Activated naive CD4-positive, alpha-beta T cell treated with anti-CD3 and anti-CD28 coated beads, Interleukin-2, amount 10 ng/mL, durations not matched to agents 7 days and 5 days (primary cell): ENCODE results near the gene DHCR24.
"Not testable (repeated sequence)": the region's sequence is repeated elsewhere in the genome, so short reads cannot be mapped to it uniquely, and the experiment has no call there.

Experiments used
- CTCF ChIA-PET: fragments of 350-600 bp; sonication (Branson Sonifier 250); formaldehyde crosslinking; loops from one replicate; lab custom pipeline; 2021; ENCODE audit warnings: antibody characterized with exemption; lab: Charles Lee
- DNase-seq: peaks from one replicate; pipeline ENCODE4 v3.0.0-alpha.2; 2020
- H3K27ac Mint-ChIP-seq: one replicate; pipeline ENCODE4 v1.8.0; 2021; ENCODE audit warnings: mild to moderate bottlenecking, moderate library complexity, mixed read lengths
- H3K27me3 Mint-ChIP-seq: one replicate; pipeline ENCODE4 v1.8.0; 2021; ENCODE audit warnings: mild to moderate bottlenecking, mixed read lengths
- H3K36me3 Mint-ChIP-seq: one replicate; pipeline ENCODE4 v1.8.0; 2021; ENCODE audit warnings: mixed read lengths
- H3K4me1 Mint-ChIP-seq: one replicate; pipeline ENCODE4 v1.8.0; 2021; ENCODE audit warnings: mixed read lengths
- H3K4me3 Mint-ChIP-seq: one replicate; pipeline ENCODE4 v1.8.0; 2021; ENCODE audit warnings: mild to moderate bottlenecking, moderate library complexity, mixed read lengths
- H3K9me3 Mint-ChIP-seq: one replicate; pipeline ENCODE4 v1.8.0; 2021; ENCODE audit warnings: mixed read lengths

The DHCR24 gene

DNA sequence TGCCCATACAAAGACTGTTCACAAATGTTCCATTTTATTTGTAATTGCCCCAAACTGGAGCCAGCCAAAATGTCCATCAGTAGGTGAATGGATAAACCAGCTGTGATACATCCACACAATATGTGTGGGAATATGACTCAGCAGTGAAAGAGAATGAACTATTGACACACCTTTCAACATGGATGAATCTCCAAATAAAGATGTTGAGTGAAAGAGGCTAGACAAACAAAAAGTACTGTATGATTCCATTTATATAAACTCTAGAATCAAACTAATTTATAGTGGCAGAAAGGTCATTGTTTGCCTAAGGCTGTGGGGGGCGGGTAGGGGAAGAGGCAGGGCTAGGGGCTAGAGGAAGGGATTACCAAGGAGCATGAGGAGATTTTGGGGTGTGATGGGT lies 4.5 kb downstream of the DHCR24 start:
- H3K4me3 Mint-ChIP-seq: no peak overlapping the region
- DNase-seq: no peak
- CTCF ChIA-PET: no interaction called here
- H3K9me3 Mint-ChIP-seq: no peaks in the 10 kb centered on the region
- H3K36me3 Mint-ChIP-seq: peaks cover 63% of the 10 kb centered on the region
- peaks cover 6% of the 10 kb centered on the region for H3K27me3 Mint-ChIP-seq
- peaks cover 56% of the 10 kb centered on the region for H3K4me1 Mint-ChIP-seq
- no peak overlapping the region for H3K27ac Mint-ChIP-seq

DNA sequence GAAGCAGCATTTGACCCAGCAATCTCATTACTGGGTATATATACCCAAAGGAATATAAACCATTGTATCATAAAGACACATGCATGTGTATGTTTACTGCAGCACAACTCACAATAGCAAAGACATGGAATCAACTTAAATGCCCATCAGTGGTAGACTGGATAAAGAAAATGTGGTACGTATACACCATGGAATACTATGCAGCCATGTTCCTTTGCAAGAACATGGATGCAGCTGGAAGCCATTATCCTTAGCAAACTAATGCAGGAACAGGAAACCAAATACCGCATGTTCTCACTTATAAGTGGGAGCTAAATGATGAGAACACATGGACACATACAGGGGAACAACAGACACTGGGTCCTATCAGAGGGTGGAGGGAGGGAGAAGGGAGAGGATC lies 5.4 kb downstream of the DHCR24 start:
- H3K27me3 Mint-ChIP-seq, H3K27ac Mint-ChIP-seq, DNase-seq, CTCF ChIA-PET, H3K4me3 Mint-ChIP-seq, H3K9me3 Mint-ChIP-seq: not testable (repeated sequence)
- peaks cover 68% of the 10 kb centered on the region for H3K36me3 Mint-ChIP-seq
- peaks cover 51% of the 10 kb centered on the region for H3K4me1 Mint-ChIP-seq

DNA sequence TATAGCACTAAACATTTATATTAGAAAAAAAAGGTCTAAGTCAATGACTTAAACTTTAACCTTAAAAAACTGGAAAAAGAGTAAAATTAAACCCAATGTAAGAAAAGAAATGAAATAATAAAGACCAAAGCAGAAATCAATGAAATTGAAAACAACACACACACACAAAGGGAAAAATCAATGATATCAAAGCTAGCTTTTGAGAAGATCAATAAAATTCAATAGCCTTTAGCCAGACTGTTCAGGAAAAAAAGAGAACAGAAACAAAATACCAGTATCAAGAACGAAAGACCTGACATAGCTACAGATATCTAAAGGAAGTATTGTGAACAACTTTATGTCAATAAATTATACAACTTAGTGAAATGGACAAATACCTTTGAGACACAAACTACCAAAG lies 7.1 kb downstream of the DHCR24 start:
- H3K9me3 Mint-ChIP-seq: no peaks in the 10 kb centered on the region
- no peak for DNase-seq
- H3K4me3 Mint-ChIP-seq: no peak overlapping the region
- H3K27ac Mint-ChIP-seq: no peak overlapping the region
- CTCF ChIA-PET: no interaction called here
- H3K27me3 Mint-ChIP-seq: no peaks in the 10 kb centered on the region
- H3K36me3 Mint-ChIP-seq: peaks cover 70% of the 10 kb centered on the region
- H3K4me1 Mint-ChIP-seq: peaks cover 35% of the 10 kb centered on the region

DNA sequence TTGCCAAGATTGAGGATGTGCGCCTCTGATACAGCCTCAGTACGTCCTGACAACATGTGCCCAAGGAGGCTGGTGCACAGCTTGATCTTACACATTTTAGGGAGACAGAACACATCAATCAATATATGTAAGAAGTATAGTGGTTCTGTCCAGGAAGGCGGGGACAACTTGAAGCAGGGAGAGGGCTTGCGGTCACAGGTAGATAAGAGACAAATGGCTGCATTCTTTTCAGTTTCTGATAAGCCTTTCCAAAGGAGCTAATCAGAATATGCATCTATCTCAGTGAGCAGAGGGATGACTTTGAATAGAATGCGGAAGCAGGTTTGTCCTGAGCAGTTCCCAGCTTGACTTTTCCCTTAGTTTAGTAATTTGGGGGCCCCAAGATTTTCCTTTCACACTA lies 10.2 kb downstream of the DHCR24 start:
- Mint-ChIP-seq H3K9me3 (no peaks in the 10 kb centered on the region), H3K36me3 (peaks cover 55% of the 10 kb centered on the region), H3K27me3 (no peaks in the 10 kb centered on the region), H3K4me3 (no peak overlapping the region), H3K4me1 (peaks cover 14% of the 10 kb centered on the region), H3K27ac (no peak overlapping the region)
- CTCF ChIA-PET: no interaction called here
- no peak for DNase-seq

DNA sequence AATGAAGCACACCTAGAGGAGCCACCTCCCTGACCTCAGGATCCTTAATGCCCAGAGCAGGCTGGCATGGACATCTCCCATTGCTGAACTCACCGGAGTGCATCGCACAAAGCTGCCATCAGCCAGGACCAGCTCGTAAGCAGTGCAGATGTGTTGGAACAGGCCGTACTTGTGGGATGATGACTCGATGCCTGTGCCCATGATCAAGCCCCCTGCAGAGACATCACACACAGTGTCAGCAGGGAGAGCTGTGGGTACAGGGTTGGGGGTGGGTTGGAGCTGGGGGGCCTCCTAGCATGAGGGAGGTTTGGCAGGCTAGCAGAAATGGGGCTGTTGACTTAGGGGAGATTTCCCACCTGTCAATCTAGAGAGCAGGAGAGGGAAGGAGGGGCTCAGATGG lies 12.0 kb downstream of the DHCR24 start:
- Mint-ChIP-seq H3K4me1 (peaks cover 7% of the 10 kb centered on the region), H3K36me3 (peaks cover 57% of the 10 kb centered on the region), H3K4me3 (no peak overlapping the region), H3K27ac (no peak overlapping the region), H3K27me3 (no peaks in the 10 kb centered on the region), H3K9me3 (no peaks in the 10 kb centered on the region)
- no peak for DNase-seq
- CTCF ChIA-PET: interaction anchor here (0.7 to 1.1 kb wide), 2 partner anchors 70 to 74 kb away, joined by 3 read pairs; partner anchors contain the start of gene TTC22

GRCh38 chr1:54874079-54874830 lies 12.7 kb downstream of the DHCR24 start:
- Mint-ChIP-seq H3K4me1 (peaks cover 5% of the 10 kb centered on the region), H3K27ac (no peak overlapping the region), H3K4me3 (no peak overlapping the region), H3K27me3 (no peaks in the 10 kb centered on the region), H3K9me3 (no peaks in the 10 kb centered on the region), H3K36me3 (peaks cover 51% of the 10 kb centered on the region)
- CTCF ChIA-PET: interaction anchor here (0.9 kb wide), 1 partner anchor 71 kb away, joined by 3 read pairs; no protein-coding TSS in a partner anchor
- no peak for DNase-seq

DNA sequence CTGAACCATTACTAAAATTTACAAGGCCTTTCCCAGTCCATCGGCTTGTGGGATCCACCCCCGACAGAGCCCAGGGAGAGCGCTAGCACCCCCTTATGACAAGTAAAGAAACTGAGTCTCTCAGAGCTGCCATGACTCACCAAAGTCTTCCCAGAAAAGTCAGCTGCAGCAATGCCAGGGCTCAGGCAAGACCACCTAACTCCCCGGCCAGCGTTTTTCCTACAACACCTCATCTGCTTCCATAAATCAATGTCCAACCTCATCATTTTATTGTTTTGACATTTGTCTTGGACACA lies 15.0 kb downstream of the DHCR24 start:
- CTCF ChIA-PET: no interaction called here
- peaks cover 54% of the 10 kb centered on the region for H3K36me3 Mint-ChIP-seq

DNA sequence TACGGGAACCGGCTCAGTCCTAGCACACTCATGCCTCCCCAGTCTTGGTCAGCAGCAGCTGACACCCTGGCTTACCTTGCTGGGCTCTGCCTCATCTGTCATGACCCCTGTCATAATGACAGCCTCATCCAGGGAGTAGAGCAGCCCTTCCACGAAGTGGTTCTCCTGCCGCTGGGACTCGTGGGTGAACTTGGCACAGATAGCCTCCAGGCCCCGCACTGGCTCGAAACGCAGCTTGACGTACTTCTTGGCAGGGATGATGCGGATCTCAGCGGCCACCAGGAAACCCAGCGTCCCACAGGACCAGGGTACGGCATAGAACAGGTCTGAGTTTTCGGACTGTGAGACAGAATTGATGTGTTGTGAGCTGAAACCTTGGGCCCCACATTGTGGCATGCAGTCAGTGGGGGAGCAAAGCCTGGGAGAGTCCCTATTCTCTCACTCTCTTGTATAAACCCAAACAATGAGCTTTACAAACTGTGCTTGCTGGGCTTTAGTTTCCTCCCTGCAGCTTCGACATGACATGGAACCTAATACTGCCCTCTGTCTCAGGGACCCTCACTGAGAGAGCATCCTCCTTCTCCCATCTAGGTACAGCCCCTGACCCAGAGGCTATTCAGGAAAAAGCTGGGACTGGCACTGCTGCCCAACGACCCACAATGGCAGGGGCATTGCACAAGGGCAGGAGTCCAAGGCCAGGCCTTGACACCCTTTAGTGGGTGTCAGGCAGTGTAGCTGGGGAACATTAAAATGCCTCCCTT lies 15.5 kb downstream of the DHCR24 start:
- Mint-ChIP-seq H3K27ac (no peak overlapping the region), H3K27me3 (no peaks in the 10 kb centered on the region), H3K36me3 (peaks cover 50% of the 10 kb centered on the region), H3K4me3 (no peak overlapping the region), H3K9me3 (no peaks in the 10 kb centered on the region), H3K4me1 (no peaks in the 10 kb centered on the region)
- no peak for DNase-seq
- CTCF ChIA-PET: no interaction called here

More for the DNA sequence above, 15.0 kb downstream of the DHCR24 start:
- Mint-ChIP-seq H3K27me3 (no peaks in the 10 kb centered on the region), H3K4me3 (no peak overlapping the region), H3K4me1 (no peaks in the 10 kb centered on the region), H3K27ac (no peak overlapping the region), H3K9me3 (no peaks in the 10 kb centered on the region)
- DNase-seq: no peak

GRCh38 chr1:54870869-54871268 lies 16.1 kb downstream of the DHCR24 start:
- CTCF ChIA-PET: no interaction called here
- no peak overlapping the region for H3K4me3 Mint-ChIP-seq
- H3K4me1 Mint-ChIP-seq: no peaks in the 10 kb centered on the region
- DNase-seq: no peak
- H3K27ac Mint-ChIP-seq: no peak overlapping the region
- no peaks in the 10 kb centered on the region for H3K9me3 Mint-ChIP-seq
- H3K36me3 Mint-ChIP-seq: peaks cover 50% of the 10 kb centered on the region
- H3K27me3 Mint-ChIP-seq: no peaks in the 10 kb centered on the region

- no peak overlapping the region for H3K4me3 Mint-ChIP-seq
- CTCF ChIA-PET: no interaction called here
- no peak overlapping the region for H3K27ac Mint-ChIP-seq
- peaks cover 50% of the 10 kb centered on the region for H3K36me3 Mint-ChIP-seq
- no peaks in the 10 kb centered on the region for H3K4me1 Mint-ChIP-seq
- no peak for DNase-seq
- H3K27me3 Mint-ChIP-seq: no peaks in the 10 kb centered on the region
- no peaks in the 10 kb centered on the region for H3K9me3 Mint-ChIP-seq
Measured at GRCh38 chr1:54869173-54869851, 17.7 kb downstream of the DHCR24 start.

DNA sequence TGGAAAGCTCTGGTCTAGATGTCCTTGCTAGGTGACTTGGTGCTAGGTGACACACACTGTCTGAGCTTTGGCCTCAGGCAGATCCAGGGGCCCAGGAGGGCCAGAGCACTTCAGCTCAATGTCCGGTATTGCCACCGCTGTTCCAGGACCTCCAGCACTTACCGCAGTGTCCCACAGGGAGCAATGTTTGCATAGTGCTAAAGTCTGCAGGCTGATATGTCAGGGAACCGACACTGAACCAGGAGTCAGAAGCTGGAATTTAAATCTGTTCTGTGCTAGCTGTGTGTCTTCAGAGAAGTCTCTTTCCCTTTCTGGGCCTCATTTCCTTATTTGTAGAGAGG lies 19.3 kb downstream of the DHCR24 start:
- CTCF ChIA-PET: no interaction called here
- H3K36me3 Mint-ChIP-seq: peaks cover 54% of the 10 kb centered on the region
- H3K27ac Mint-ChIP-seq: no peak overlapping the region
- no peak for DNase-seq
- no peak overlapping the region for H3K4me3 Mint-ChIP-seq
- H3K9me3 Mint-ChIP-seq: no peaks in the 10 kb centered on the region
- H3K4me1 Mint-ChIP-seq: no peaks in the 10 kb centered on the region
- no peaks in the 10 kb centered on the region for H3K27me3 Mint-ChIP-seq

- Mint-ChIP-seq H3K27me3 (no peaks in the 10 kb centered on the region), H3K4me1 (no peaks in the 10 kb centered on the region), H3K27ac (peak overlapping the region; percentile 62), H3K4me3 (no peak overlapping the region), H3K36me3 (peaks cover 55% of the 10 kb centered on the region), H3K9me3 (no peaks in the 10 kb centered on the region)
- CTCF ChIA-PET: no interaction called here
- DNase-seq: no peak
Measured at GRCh38 chr1:54866801-54867716, 19.9 kb downstream of the DHCR24 start.

GRCh38 chr1:54865238-54866073 lies 21.5 kb downstream of the DHCR24 start:
- no peak overlapping the region for H3K4me3 Mint-ChIP-seq
- H3K4me1 Mint-ChIP-seq: no peaks in the 10 kb centered on the region
- no peak for DNase-seq
- H3K27me3 Mint-ChIP-seq: no peaks in the 10 kb centered on the region
- peaks cover 54% of the 10 kb centered on the region for H3K36me3 Mint-ChIP-seq
- no peaks in the 10 kb centered on the region for H3K9me3 Mint-ChIP-seq
- CTCF ChIA-PET: no interaction called here
- H3K27ac Mint-ChIP-seq: no peak overlapping the region
